ENCODE results near the gene MILR1. TPM values are rescaled to one million over a fixed set of nuclear protein-coding genes. Genes with fewer than 3 reads are reported as not detected.
A peak's percentile ranks its signal among the peaks of the same experiment; 100 is the strongest.
"Not testable (repeated sequence)": the region's sequence is repeated elsewhere in the genome, so short reads cannot be mapped to it uniquely, and the experiment has no call there.

Gene MILR1
- total RNA-seq, 1 donor from 2014 or later = 3.6 TPM

- intact Hi-C loops (cut with DNase I) = no loop called here
- no peak for DNase-seq (ENCODE audit: low spot score)
These were observed 12.0 kb downstream of the MILR1 start for GRCh38 chr17:64460955-64461354.

- intact Hi-C loops (cut with DNase I) = no loop called here
- DNase-seq (ENCODE audit: low spot score) = no peak
These were observed 12.9 kb downstream of the MILR1 start for GRCh38 chr17:64461788-64462187.

- intact Hi-C loops (cut with DNase I) = no loop called here
- DNase-seq (ENCODE audit: low spot score) = no peak
These were observed 17.3 kb downstream of the MILR1 start for GRCh38 chr17:64466019-64466735.

GRCh38 chr17:64466834-64467233 is 17.9 kb downstream of the MILR1 start:
- intact Hi-C loops (cut with DNase I); DNase-seq (ENCODE audit: low spot score): not testable (repeated sequence)

GRCh38 chr17:64470625-64471024 is 21.7 kb downstream of the MILR1 start:
- no peak for DNase-seq (ENCODE audit: low spot score)
- intact Hi-C loops (cut with DNase I) = no loop called here

- no peak for DNase-seq (ENCODE audit: low spot score)
- intact Hi-C loops (cut with DNase I) = no loop called here
These were observed 22.5 kb downstream of the MILR1 start for GRCh38 chr17:64471440-64471839.

- intact Hi-C loops (cut with DNase I) = no loop called here
- DNase-seq (ENCODE audit: low spot score) = no peak
These were observed 23.6 kb downstream of the MILR1 start for GRCh38 chr17:64472564-64472963.

GRCh38 chr17:64477849-64478248 is 28.9 kb downstream of the MILR1 start:
- intact Hi-C loops (cut with DNase I) = no loop called here
- DNase-seq (ENCODE audit: low spot score) = no peak

GRCh38 chr17:64480951-64481350 is 32.0 kb downstream of the MILR1 start:
- intact Hi-C loops (cut with DNase I) = no loop called here
- DNase-seq (ENCODE audit: low spot score) = no peak

GRCh38 chr17:64484380-64484779 is 35.5 kb downstream of the MILR1 start:
- intact Hi-C loops (cut with DNase I) = no loop called here
- no peak for DNase-seq (ENCODE audit: low spot score)

- no peak for DNase-seq (ENCODE audit: low spot score)
- intact Hi-C loops (cut with DNase I) = no loop called here
These were observed 39.4 kb downstream of the MILR1 start for GRCh38 chr17:64488301-64488700.

- intact Hi-C loops (cut with DNase I) = loop anchor here (1.0 to 10.0 kb wide), 2 partner anchors 71 to 166 kb away; no protein-coding TSS in a partner anchor
- no peak for DNase-seq (ENCODE audit: low spot score)
These were observed 42.3 kb downstream of the MILR1 start for GRCh38 chr17:64491034-64491860.

GRCh38 chr17:64491994-64492393 is 43.1 kb downstream of the MILR1 start:
- intact Hi-C loops (cut with DNase I) = loop anchor here (1.0 to 10.0 kb wide), 2 partner anchors 72 to 167 kb away; no protein-coding TSS in a partner anchor
- no peak for DNase-seq (ENCODE audit: low spot score)

GRCh38 chr17:64492481-64493109 is 43.7 kb downstream of the MILR1 start:
- no peak for DNase-seq (ENCODE audit: low spot score)
- intact Hi-C loops (cut with DNase I) = loop anchor here (10.0 kb wide), 1 partner anchor 168 kb away; no protein-coding TSS in a partner anchor

- no peak for DNase-seq (ENCODE audit: low spot score)
- intact Hi-C loops (cut with DNase I) = loop anchor here (10.0 kb wide), 1 partner anchor 169 kb away; no protein-coding TSS in a partner anchor
These were observed 45.2 kb downstream of the MILR1 start for GRCh38 chr17:64494121-64494520.

- DNase-seq (ENCODE audit: low spot score) = not testable (repeated sequence)
- intact Hi-C loops (cut with DNase I) = loop anchor here (10.0 kb wide), 1 partner anchor 170 kb away; no protein-coding TSS in a partner anchor
These were observed 46.4 kb downstream of the MILR1 start for GRCh38 chr17:64495300-64495699.

- DNase-seq (ENCODE audit: low spot score) = peak; percentile 76
- intact Hi-C loops (cut with DNase I) = loop anchor here (10.0 kb wide), 1 partner anchor 172 kb away; no protein-coding TSS in a partner anchor
These were observed 47.5 kb downstream of the MILR1 start for GRCh38 chr17:64496348-64496785.

- intact Hi-C loops (cut with DNase I) = loop anchor here (1.0 to 10.0 kb wide), 2 partner anchors 8 to 172 kb away; no protein-coding TSS in a partner anchor
- DNase-seq (ENCODE audit: low spot score) = peak; percentile 97
These were observed 48.1 kb downstream of the MILR1 start, which contains the start of gene POLG2 for GRCh38 chr17:64496786-64497564. TSS of gene POLG2 (minus strand) at chr17:64497054. CDS start at chr17:64496968, 86 bp downstream.

GRCh38 chr17:64497565-64498035 is 48.7 kb downstream of the MILR1 start:
- intact Hi-C loops (cut with DNase I) = loop anchor here (1.0 to 10.0 kb wide), 2 partner anchors 8 to 173 kb away; no protein-coding TSS in a partner anchor
- DNase-seq (ENCODE audit: low spot score) = no peak
